K562 (cell line): ENCODE data around the gene APOBEC3G.

Experiments used
- ATF7 ChIP-seq: fragments of 450-650 bp; IDR thresholded peaks from 2 replicates; pipeline ENCODE4 v1.7.1; 2014; ENCODE audit warnings: mild to moderate bottlenecking, moderate library complexity
- CTCF ChIP-seq, 3 experiments: IDR thresholded peaks in 2 of 3; conservative IDR thresholded peaks in 1 of 3; 2 replicates each; pipeline ENCODE4 v1.5.1; 2011 to 2012; ENCODE audit warnings: low read length in 3 of 3, mild to moderate bottlenecking in 3 of 3, control low read depth in 2 of 3, improper control_type of control experiment in 1 of 3, inconsistent platforms in 1 of 3, low read depth in 1 of 3, mixed read lengths in 1 of 3, moderate library complexity in 1 of 3; ENCODE audit not compliant: insufficient read depth in 2 of 3
- ETV6 ChIP-seq, 3 experiments: fragments of 150-350 bp in 1 of 3; sonication (generic) in 1 of 3; formaldehyde crosslinking in 1 of 3; IDR thresholded peaks; 2 replicates each; pipeline versions ENCODE4 v1.6.1 to v1.8.0; 2014 to 2022; ENCODE audit warnings: borderline replicate concordance in 2 of 3, low read depth in 2 of 3, antibody characterized with exemption in 1 of 3, low read length in 1 of 3, mild to moderate bottlenecking in 1 of 3, missing genetic modification reagents in 1 of 3
- GABPB1 ChIP-seq: sonication (generic); formaldehyde crosslinking; IDR thresholded peaks from 2 replicates; pipeline ENCODE4 v1.8.0; 2022; ENCODE audit warnings: mild to moderate bottlenecking, missing genetic modification reagents
- ILF3 ChIP-seq: fragments of 450-650 bp; IDR thresholded peaks from 2 replicates; pipeline ENCODE4 v1.6.1; 2018; ENCODE audit warnings: antibody characterized with exemption, mild to moderate bottlenecking, moderate library complexity, borderline replicate concordance
- POLR2A ChIP-seq: fragments of 450-650 bp; conservative IDR thresholded peaks from 2 replicates; pipeline ENCODE4 v1.6.1; 2016
- SIX5 ChIP-seq, 2 experiments: IDR thresholded peaks; 2 replicates each; pipeline ENCODE4 v1.6.1; 2011; ENCODE audit warnings: low read length in 2 of 2, borderline replicate concordance in 1 of 2, low read depth in 1 of 2, mild to moderate bottlenecking in 1 of 2, moderate library complexity in 1 of 2; ENCODE audit not compliant: insufficient read depth in 1 of 2
- SOX6 ChIP-seq: fragments of 450-650 bp; IDR thresholded peaks from 2 replicates; pipeline ENCODE4 v1.6.1; 2014; ENCODE audit warnings: mild to moderate bottlenecking
- ZKSCAN8 ChIP-seq: fragments of 200-800 bp; sonication (Bioruptor generic); IDR thresholded peaks from 2 replicates; pipeline ENCODE4 v1.6.1; 2016; ENCODE audit warnings: missing genetic modification characterization, missing compliant biosample characterization

GRCh38 chr22:39089928-39090327 lies 12.9 kb downstream of the APOBEC3G start:
- no peak for TF ChIP-seq GABPB1
- no peak for TF ChIP-seq SOX6
- no peak for TF ChIP-seq ATF7
- TF ChIP-seq POLR2A, result no peak
- no peak for TF ChIP-seq ETV6 (IDR thresholded peaks at IDR 0.05; ENCODE audit: borderline replicate concordance in 1 of 2, low read depth in 2 of 2, low read length in 1 of 2)
- no peak for TF ChIP-seq ETV6 (CRISPR knock-in tag; IDR thresholded peaks at IDR 0.05; ENCODE audit: borderline replicate concordance)
- TF ChIP-seq CTCF (IDR thresholded peaks at IDR 0.05 in 2 of 3, conservative IDR thresholded peaks at IDR 0.05 in 1 of 3; ENCODE audit: insufficient read depth in 2 of 3, low read depth in 1 of 3, low read length in 3 of 3), result no peak
- no peak for TF ChIP-seq ZKSCAN8 (CRISPR knock-in tag)
- no peak for TF ChIP-seq SIX5 (IDR thresholded peaks at IDR 0.05; ENCODE audit: borderline replicate concordance in 1 of 2, insufficient read depth in 1 of 2, low read depth in 1 of 2, low read length in 2 of 2)
- TF ChIP-seq ILF3, result no peak
